GM10248 (cell line): Measurements from ENCODE around the gene CCR1.
A peak's percentile ranks its signal among the peaks of the same experiment; 100 is the strongest.

Experiments used
- CTCF ChIA-PET: fragments of 300-600 bp; sonication (Branson Sonifier 250); formaldehyde crosslinking; extraction: SDS; loops from one replicate; lab custom pipeline; 2021; ENCODE audit warnings: antibody characterized with exemption; lab: Yijun Ruan, JAX
- POLR2A ChIA-PET: fragments of 350-650 bp; sonication (Branson Sonifier 250); formaldehyde crosslinking; extraction: SDS; loops from one replicate; lab custom pipeline; 2020; ENCODE audit warnings: antibody characterized with exemption; lab: Yijun Ruan, JAX
- DNase-seq: peaks from one replicate; pipeline ENCODE4 v3.0.0; 2012; ENCODE audit errors: extremely low spot score
- TF ChIP-seq, protein P1 (sequence below): IDR thresholded peaks from 2 replicates; pipeline ENCODE4 v1.5.1; 2012; ENCODE audit warnings: mild to moderate bottlenecking, low read depth; ENCODE audit errors: extremely low read depth, missing control alignments, control extremely low read depth

Gene CCR1

GRCh38 chr3:46194868-46195553 is 13.1 kb downstream of the CCR1 start:
- ChIA-PET POLR2A (no interaction called here), CTCF (interaction anchor here (1.3 kb wide), 1 partner anchor 15 kb away, joined by 3 read pairs; no protein-coding TSS in a partner anchor)
- DNase-seq = no peak
- TF ChIP-seq, protein P1, sequence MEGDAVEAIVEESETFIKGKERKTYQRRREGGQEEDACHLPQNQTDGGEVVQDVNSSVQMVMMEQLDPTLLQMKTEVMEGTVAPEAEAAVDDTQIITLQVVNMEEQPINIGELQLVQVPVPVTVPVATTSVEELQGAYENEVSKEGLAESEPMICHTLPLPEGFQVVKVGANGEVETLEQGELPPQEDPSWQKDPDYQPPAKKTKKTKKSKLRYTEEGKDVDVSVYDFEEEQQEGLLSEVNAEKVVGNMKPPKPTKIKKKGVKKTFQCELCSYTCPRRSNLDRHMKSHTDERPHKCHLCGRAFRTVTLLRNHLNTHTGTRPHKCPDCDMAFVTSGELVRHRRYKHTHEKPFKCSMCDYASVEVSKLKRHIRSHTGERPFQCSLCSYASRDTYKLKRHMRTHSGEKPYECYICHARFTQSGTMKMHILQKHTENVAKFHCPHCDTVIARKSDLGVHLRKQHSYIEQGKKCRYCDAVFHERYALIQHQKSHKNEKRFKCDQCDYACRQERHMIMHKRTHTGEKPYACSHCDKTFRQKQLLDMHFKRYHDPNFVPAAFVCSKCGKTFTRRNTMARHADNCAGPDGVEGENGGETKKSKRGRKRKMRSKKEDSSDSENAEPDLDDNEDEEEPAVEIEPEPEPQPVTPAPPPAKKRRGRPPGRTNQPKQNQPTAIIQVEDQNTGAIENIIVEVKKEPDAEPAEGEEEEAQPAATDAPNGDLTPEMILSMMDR = no peak

GRCh38 chr3:46193436-46193835 is 14.7 kb downstream of the CCR1 start:
- CTCF ChIA-PET = interaction anchor here (1.3 to 1.4 kb wide), 2 partner anchors 13 to 17 kb away, joined by 3 to 4 read pairs; no protein-coding TSS in a partner anchor
- POLR2A ChIA-PET = no interaction called here
- TF ChIP-seq, protein P1 = no peak
- no peak for DNase-seq

GRCh38 chr3:46192939-46193338 is 15.2 kb downstream of the CCR1 start:
- ChIA-PET POLR2A (no interaction called here), CTCF (interaction anchor here (1.2 to 1.4 kb wide), 2 partner anchors 14 to 114 kb away, joined by 3 to 4 read pairs; no protein-coding TSS in a partner anchor)
- DNase-seq = no peak
- TF ChIP-seq, protein P1 = no peak

DNA sequence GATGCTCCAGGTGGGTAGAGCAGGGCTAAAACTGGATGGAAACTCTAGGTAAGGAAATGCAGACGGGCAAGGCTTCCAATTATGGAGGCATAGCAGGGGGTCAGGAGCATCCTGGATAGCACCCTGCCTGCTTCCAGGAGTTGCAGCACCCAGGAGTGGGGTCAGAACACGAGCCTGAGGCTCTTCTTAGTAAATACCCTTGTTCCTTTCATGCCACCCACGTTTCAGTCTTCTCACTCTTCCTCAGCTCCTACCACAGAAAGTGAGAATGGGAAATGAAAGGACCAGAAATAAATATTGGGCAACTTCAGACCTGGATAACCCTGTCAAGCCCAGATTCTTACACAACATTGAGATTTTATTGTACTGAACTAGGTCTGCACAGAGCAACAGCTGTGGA is 16.4 kb downstream of the CCR1 start:
- TF ChIP-seq, protein P1 = no peak
- POLR2A ChIA-PET = no interaction called here
- CTCF ChIA-PET = interaction anchor here (1.2 to 1.6 kb wide), 3 partner anchors 10 to 113 kb away, joined by 3 to 7 read pairs (median 4); partner anchors contain the start of gene CCR1
- DNase-seq = no peak

DNA sequence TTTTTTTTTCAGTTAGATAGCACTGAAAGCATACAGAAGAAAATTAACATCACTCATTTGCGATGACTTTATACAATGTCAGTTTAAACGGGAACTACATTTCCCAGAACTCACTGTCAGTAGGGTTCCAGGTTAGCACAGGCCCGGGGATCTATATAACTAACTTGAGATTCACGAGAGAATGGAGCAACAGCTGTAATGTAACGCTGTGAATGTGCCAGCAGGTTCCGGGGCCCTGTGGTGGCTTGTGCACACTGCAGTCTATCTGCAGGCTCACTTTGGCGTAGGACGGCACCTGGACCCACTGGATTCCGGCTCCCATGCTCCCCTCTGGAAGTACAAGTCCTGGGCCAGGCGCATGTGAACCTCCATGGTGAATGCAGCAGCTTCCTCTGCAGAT is 19.4 kb downstream of the CCR1 start:
- TF ChIP-seq, protein P1 = no peak
- POLR2A ChIA-PET = no interaction called here
- CTCF ChIA-PET = no interaction called here
- DNase-seq = no peak

- DNase-seq = peak; percentile 48
- TF ChIP-seq, protein P1 = no peak
- CTCF ChIA-PET = interaction anchor here (1.2 to 2.5 kb wide), 2 partner anchors 19 to 29 kb away, joined by 3 to 12 read pairs; partner anchors contain the start of gene CCR1
- POLR2A ChIA-PET = no interaction called here
These were observed 20.2 kb downstream of the CCR1 start for GRCh38 chr3:46187876-46188275.
